NCI-H128 (cell line): Measurements from ENCODE around the gene PCDHGB7.
"Not testable (repeated sequence)": the region's sequence is repeated elsewhere in the genome, so short reads cannot be mapped to it uniquely, and the experiment has no call there.

Experiments
- DNase-seq: peaks from one replicate; lab custom pipeline; 2025; ENCODE audit not compliant: unreplicated experiment; lab: John Stamatoyannopoulos, UW

PCDHGB7 gene

GRCh38 chr5:141417494-141418172, at the start of gene PCDHGB7:
PCDHGB7 (plus strand) TSS chr5:141417677; CDS start chr5:141417860, 183 bp downstream.
- DNase-seq, result not testable (repeated sequence)

DNA sequence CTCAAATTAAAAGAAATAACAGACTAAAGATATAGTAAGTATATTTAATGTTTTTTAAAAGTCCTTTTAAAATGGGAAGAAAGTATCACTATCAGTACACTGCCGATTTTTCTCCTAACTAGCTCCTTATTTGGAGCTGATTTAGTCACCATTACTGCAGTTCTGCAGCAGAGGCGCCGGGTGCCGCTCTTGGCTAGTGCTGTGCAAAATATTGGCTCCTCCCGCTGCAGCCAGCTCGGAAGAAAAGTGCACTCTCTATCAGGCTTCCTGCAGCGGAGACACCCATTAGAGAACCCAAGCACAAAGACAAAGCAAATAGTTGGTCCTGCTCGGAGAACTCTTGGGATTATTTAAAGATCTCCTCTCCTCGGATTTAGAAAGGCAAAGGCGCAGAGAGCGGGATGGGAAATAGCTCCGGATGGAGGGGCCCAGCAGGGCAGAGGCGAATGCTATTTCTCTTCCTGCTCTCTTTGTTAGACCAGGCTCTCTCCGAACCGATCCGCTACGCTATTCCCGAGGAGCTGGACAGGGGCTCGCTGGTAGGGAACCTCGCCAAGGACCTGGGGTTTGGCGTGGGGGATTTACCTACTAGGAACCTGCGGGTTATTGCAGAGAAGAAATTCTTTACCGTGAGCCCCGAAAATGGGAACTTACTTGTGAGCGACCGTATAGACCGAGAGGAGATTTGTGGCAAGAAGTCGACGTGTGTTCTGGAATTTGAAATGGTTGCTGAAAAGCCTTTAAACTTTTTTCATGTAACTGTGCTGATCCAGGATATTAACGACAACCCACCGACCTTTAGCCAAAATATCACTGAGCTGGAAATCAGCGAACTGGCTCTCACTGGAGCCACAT, 47.3 kb upstream of the PCDHGB7 start, which contains the start of gene PCDHGB3:
Gene PCDHGB3, plus strand, starts transcription at position 249 of the 855 bp plus-strand sequence. Its CDS starts 153 bp downstream, at position 402.
- DNase-seq, result no peak

GRCh38 chr5:141371572-141372475, 45.7 kb upstream of the PCDHGB7 start:
- DNase-seq, result no peak

DNA sequence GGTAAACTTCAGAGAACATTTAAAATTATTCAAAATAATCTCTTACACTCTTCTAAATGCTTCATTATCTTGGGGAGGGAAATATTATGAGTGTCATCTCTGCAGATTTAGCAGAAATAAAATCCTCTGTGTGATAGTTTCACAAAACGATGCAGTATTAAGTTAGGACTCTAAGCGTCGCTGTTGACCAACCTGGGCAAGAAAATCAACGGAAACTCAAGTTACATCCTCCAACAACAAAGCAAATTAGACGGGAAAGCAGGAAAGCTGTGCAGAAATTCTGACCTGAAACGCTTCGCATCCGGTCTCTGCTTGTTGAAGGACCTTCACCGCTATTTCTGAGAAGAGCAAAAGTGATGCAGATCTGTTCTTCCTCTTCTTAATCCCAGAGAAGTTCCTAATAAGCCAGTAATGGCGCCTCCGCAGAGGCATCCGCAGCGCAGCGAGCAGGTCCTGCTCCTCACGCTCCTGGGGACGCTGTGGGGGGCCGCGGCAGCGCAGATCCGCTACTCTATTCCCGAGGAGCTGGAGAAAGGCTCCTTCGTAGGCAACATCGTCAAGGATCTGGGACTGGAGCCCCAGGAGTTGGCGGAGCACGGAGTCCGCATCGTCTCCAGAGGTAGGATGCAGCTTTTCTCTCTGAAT, 43.7 kb upstream of the PCDHGB7 start, which contains the start of gene PCDHGA6:
Gene PCDHGA6, plus strand, starts transcription at position 219 of the 645 bp plus-strand sequence. Its CDS starts 193 bp downstream, at position 412.
- DNase-seq, result no peak

- no peak for DNase-seq
These were observed 42.9 kb upstream of the PCDHGB7 start for GRCh38 chr5:141374627-141375026.

DNA sequence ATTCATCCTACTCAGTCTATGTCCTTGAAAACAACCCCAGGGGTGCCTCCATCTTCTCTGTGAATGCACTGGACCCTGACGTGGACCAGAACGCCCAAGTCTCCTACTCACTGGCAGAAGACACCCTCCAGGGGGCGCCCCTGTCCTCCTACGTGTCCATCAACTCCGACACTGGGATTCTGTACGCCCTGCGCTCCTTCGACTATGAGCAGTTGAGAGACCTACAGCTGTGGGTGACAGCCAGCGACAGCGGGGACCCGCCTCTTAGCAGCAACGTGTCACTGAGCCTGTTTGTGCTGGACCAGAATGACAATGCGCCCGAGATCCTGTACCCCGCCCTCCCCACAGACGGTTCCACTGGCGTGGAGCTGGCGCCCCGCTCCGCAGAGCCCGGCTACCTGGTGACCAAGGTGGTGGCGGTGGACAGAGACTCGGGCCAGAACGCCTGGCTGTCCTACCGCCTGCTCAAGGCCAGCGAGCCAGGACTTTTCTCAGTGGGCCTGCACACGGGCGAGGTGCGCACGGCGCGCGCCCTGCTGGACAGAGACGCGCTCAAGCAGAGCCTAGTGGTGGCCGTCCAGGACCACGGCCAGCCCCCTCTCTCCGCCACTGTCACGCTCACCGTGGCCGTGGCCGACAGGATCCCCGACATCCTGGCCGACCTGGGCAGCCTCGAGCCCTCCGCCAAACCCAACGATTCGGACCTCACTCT, 41.9 kb upstream of the PCDHGB7 start:
- not testable (repeated sequence) for DNase-seq

GRCh38 chr5:141382469-141383294, 34.8 kb upstream of the PCDHGB7 start, which contains the start of gene PCDHGA7:
PCDHGA7 (plus strand) TSS chr5:141382742; CDS start chr5:141382900, 158 bp downstream.
- no peak for DNase-seq

DNA sequence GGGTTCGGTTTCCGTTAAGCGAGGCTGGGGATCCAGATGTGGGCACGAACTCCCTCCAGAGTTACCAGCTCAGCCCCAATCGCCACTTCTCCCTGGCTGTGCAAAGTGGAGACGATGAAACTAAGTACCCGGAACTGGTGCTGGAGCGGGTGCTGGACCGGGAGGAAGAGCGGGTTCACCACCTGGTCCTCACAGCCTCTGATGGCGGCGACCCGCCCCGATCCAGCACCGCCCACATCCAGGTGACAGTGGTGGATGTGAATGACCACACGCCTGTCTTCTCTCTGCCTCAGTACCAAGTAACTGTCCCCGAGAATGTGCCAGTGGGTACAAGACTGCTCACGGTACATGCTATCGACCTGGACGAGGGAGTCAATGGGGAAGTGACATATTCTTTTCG, 34.1 kb upstream of the PCDHGB7 start:
- no peak for DNase-seq

- no peak for DNase-seq
These were observed 32.8 kb upstream of the PCDHGB7 start for GRCh38 chr5:141384471-141385267.

GRCh38 chr5:141387557-141388311, 29.7 kb upstream of the PCDHGB7 start, which contains the start of gene PCDHGB4:
PCDHGB4 (plus strand) TSS chr5:141387698; CDS start chr5:141387885, 187 bp downstream.
- DNase-seq, result not testable (repeated sequence)

DNA sequence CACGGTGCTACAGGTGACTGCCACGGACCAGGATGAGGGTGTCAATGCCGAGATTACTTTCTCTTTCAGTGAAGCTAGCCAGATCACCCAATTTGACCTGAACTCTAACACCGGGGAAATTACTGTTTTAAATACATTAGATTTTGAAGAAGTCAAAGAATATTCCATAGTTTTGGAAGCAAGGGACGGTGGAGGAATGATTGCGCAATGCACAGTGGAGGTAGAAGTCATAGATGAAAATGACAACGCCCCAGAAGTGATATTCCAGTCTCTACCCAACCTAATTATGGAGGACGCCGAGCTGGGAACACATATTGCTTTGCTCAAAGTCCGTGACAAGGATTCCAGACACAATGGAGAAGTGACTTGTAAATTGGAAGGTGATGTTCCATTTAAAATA, 28.8 kb upstream of the PCDHGB7 start:
- DNase-seq, result no peak

- no peak for DNase-seq
These were observed 28.1 kb upstream of the PCDHGB7 start for GRCh38 chr5:141389153-141390042.

- no peak for DNase-seq
These were observed 24.9 kb upstream of the PCDHGB7 start, which contains the start of gene PCDHGA8 for GRCh38 chr5:141392429-141393198. PCDHGA8 (plus strand) TSS chr5:141392633; CDS start chr5:141392814, 181 bp downstream.

DNA sequence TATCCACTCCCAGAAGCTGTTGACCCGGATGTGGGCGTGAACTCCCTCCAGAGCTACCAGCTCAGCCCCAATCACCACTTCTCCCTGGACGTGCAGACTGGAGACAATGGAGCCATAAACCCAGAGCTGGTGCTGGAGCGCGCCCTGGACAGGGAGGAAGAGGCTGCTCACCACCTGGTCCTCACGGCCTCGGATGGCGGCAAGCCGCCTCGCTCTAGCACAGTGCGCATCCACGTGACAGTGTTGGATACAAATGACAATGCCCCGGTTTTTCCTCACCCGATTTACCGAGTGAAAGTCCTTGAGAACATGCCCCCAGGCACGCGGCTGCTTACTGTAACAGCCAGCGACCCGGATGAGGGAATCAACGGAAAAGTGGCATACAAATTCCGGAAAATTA, 24.2 kb upstream of the PCDHGB7 start:
- DNase-seq, result no peak
